ENCODE data around the gene MOB3A. TPM values are rescaled to one million over a fixed set of nuclear protein-coding genes. Genes with fewer than 3 reads are reported as not detected.

Gene MOB3A
- total and polyA plus RNA-seq, 12 donors, result 5.5 to 54.0 (median 37.1) TPM

DNA sequence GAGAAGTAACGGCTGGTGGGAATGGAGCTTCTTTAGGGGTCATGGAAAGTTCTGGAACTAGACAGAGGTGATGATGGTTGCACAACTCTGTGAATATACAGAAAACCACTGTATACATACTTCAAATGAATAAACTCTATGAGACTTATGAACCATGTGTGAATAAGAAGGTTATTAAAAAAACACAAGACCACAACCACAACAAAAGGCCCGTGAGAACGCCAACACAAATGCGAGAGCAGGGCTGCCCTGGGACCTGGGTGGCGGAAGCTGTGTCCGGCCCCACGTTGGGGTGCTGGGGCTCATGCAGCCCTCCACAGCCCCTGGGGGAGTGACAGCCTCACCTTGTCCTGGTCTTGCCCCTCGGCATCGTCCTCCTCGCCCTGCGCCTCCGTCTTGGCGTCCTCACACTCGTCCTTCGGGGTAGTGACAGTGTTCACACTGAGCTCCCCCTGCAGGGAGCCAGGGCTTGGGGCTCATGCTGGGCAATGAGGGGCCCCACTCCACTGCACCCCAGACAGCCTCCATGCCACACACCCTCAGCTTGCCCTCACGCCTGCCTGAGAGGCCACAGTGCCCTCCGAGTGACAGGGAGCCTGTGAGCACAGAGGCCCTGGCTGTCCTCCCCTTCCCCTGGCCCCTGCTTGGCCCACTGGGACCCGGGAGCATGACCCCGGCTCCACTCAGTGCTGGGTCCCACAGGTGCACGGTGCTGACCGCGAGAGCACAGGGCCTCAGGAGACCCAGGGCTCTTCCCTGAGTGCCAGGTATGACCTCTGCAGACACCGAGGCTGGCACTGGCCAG is 16.6 kb upstream of the MOB3A start:
- Histone ChIP-seq H3K27ac (no peak overlapping the region), H3K4me3 (no peak overlapping the region), H3K27me3 (no peaks in the 10 kb centered on the region), H3K9me3 (replicated peaks in 1 of 3) (no peaks in the 10 kb centered on the region), H3K4me1 (replicated peaks in 1 of 2) (peaks cover 0 to 6% of the 10 kb centered on the region in 2 donors), H3K36me3 (replicated peaks in 1 of 2) (peaks cover 0 to 100% of the 10 kb centered on the region in 2 donors)
- DNase-seq, result no peak
- intact Hi-C loops (cut with DNase I), result no loop called here
- TF ChIP-seq CTCF (IDR thresholded peaks at IDR 0.05) (no peak), POLR2A (IDR thresholded peaks at IDR 0.05) (no peak)
- 84 to 93% (median 86%) methylated on average over 17 to 23 of the region's 23 CpGs for WGBS, 4 donors

- Histone ChIP-seq H3K36me3 (replicated peaks in 1 of 2) (peaks cover 0 to 99% of the 10 kb centered on the region in 2 donors), H3K4me3 (no peak overlapping the region), H3K27me3 (no peaks in the 10 kb centered on the region), H3K4me1 (replicated peaks in 1 of 2) (no peaks in the 10 kb centered on the region), H3K27ac (no peak overlapping the region), H3K9me3 (replicated peaks in 1 of 3) (no peaks in the 10 kb centered on the region)
- no peak for DNase-seq
- 89 to 100% (median 91%) methylated on average over 7 to 20 of the region's 20 CpGs for whole genome bisulfite sequencing, 4 donors
- intact Hi-C loops (cut with DNase I), result no loop called here
- TF ChIP-seq CTCF (IDR thresholded peaks at IDR 0.05), result no peak
- TF ChIP-seq POLR2A (IDR thresholded peaks at IDR 0.05), result no peak
These were observed 15.8 kb upstream of the MOB3A start for GRCh38 chr19:2111886-2112285.

DNA sequence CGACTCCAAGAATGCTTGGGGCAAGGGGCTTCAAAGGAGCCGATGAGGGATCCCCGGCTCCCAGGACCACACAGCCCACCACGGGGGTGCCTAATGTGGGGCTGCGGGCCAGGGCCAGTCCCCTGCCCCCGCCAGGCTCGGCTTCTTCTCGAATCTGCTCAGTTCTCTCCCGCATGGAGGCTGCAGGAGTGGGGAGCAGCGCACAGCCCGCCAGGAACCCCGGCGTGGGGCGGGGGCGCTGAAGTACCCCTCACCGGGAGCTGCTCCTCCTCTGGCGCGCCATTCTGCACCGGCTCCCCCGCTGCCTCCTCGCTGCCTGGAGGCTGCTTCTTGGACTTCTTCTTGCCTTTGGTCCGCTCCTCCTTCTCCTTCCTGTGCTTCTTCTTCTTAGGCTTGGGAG is 15.3 kb upstream of the MOB3A start:
- 89 to 94% (median 92%) methylated on average over 18 to 22 of the region's 22 CpGs for WGBS, 4 donors
- Histone ChIP-seq H3K27me3 (no peaks in the 10 kb centered on the region), H3K9me3 (replicated peaks in 1 of 3) (no peaks in the 10 kb centered on the region), H3K36me3 (replicated peaks in 1 of 2) (peaks cover 0 to 99% of the 10 kb centered on the region in 2 donors), H3K4me1 (replicated peaks in 1 of 2) (no peaks in the 10 kb centered on the region), H3K27ac (no peak overlapping the region), H3K4me3 (no peak overlapping the region)
- no peak for TF ChIP-seq CTCF (IDR thresholded peaks at IDR 0.05)
- DNase-seq, result no peak
- intact Hi-C loops (cut with DNase I), result no loop called here

GRCh38 chr19:2110822-2111221 is 14.7 kb upstream of the MOB3A start:
- no peaks in the 10 kb centered on the region for H3K4me1 ChIP-seq (replicated peaks in 1 of 2)
- intact Hi-C loops (cut with DNase I), result no loop called here
- H3K9me3 ChIP-seq (replicated peaks in 1 of 3), result no peaks in the 10 kb centered on the region
- H3K27ac ChIP-seq, result no peak overlapping the region
- no peak for TF ChIP-seq CTCF (IDR thresholded peaks at IDR 0.05)
- TF ChIP-seq POLR2A (IDR thresholded peaks at IDR 0.05), result no peak
- H3K4me3 ChIP-seq, result no peak overlapping the region
- no peaks in the 10 kb centered on the region for H3K27me3 ChIP-seq
- 88 to 100% (median 88%) methylated on average over 4 to 13 of the region's 13 CpGs; no CpG with 5 or more reads in 1 of the 4 donors for WGBS, 4 donors
- DNase-seq, result no peak
- peaks cover 0 to 99% of the 10 kb centered on the region in 2 donors for H3K36me3 ChIP-seq (replicated peaks in 1 of 2)

All from adrenal gland (tissue), 12 donors.